GM11168 (cell line): Measurements from ENCODE around the gene CHD2.

Source experiments
- in situ Hi-C: fragments of 300-500 bp; cut with MboI; formaldehyde crosslinking; loops from one replicate; pipeline ENCODE4 v1.12.0; 2022; ENCODE audit warnings: low sequenced_read_pairs; ENCODE audit not compliant: unreplicated experiment

Gene CHD2

DNA sequence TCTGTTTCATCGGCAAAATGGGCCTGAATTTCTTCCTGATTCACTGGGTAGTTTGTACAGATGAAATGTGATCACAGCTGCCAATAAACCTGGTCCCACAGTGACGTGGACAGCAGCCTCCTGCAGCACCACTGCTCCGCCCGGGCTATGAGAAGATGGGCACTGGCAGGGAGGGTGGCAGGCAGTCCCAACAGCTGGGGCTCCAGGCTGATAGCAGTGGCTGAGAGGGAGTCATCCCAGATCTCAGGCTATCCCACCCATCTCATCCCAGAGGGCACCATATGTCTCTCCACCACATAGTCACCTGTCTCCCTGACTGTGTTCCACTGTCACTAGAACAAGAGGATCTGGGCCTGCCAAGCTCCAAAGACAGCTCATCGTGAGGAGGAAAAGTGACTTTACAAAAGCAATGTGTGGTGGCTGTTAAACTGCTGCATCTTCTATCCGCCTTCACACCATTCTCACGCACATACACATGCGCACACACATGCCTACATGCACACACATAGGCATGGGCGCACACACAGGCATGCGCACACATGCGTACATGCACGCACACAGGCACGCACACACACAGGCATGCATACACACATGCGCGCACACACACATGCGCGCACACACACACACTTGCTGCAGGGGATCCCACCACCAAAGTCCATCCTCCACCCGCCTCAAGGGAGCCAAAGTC lies 142.7 kb downstream of the CHD2 start:
- in situ Hi-C loops: no loop called here

DNA sequence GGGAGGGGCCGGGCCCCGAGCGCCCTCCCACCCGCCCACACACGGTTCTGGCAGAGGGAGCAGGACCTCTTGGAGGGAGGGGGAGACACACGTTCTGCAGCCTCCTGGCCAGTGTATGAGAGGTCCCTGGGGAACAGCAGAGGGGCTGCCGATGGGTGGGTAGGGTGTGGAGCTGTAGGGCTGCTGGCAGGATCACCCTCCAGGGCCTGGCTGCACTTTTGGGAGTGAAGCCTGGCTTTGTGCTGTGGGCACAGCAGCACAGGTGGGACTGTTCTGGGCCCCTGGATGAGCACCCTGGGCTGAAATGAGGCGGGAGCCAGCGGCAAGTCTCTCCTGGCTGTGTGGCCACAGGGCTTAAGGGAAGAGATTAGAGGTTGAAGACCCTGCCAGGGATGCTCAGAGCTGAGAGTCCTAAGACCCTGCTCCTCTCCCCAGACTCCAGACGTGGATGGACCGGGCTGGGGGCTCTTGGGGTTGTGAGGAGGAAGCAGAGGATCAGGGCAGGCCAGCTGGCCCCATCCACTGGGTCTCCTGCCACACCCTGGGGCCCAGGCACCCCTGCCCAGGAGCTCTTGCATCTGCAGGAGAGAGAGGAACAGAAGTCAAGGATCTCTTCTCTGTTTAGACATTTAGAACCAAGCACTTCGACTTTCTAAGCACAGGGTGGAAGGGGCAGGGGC lies 143.6 kb downstream of the CHD2 start:
- in situ Hi-C loops: no loop called here

DNA sequence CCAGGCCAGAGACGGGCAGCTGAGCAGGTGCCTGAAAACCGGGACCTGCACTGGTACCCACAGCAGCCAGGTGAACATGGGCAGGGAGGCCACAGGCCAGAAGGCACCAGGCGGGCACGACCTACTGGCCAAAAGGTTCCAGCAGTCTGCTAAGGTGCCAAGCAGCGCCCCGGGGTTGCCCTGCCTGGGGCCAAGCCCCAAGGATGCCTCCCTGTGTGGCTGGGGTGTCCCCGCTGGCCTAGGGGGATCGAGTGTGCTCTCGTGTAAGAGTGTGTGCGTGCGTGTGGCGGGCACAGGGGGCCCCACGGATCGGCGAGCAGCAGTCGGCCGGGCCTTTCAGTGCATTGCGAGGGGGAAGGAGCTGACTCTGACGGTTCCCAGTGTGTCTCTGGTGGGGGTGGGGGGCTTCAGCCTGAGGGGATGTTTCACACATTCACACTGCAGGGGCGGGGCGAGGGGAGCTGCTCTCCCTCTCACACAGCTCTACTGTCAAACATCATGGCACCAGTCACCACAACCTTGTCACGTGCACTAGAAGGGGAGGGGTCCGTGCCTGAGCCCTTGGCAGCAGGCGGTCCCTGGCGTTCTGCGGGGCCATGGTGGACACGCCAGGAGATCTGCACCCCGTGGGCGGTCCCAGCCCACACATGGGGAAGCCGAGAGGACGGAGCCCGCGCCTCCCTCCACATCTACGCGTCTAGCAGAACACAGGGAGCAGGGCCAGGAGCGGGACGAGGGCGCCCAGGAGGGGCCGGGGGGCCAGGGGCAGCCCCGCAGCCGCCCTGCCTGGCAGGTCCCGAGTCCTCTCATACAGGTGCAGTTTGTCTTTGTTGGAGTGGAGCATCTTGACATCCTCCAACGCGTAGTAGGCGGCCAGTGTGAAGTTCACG lies 144.4 kb downstream of the CHD2 start:
- in situ Hi-C loops: no loop called here

DNA sequence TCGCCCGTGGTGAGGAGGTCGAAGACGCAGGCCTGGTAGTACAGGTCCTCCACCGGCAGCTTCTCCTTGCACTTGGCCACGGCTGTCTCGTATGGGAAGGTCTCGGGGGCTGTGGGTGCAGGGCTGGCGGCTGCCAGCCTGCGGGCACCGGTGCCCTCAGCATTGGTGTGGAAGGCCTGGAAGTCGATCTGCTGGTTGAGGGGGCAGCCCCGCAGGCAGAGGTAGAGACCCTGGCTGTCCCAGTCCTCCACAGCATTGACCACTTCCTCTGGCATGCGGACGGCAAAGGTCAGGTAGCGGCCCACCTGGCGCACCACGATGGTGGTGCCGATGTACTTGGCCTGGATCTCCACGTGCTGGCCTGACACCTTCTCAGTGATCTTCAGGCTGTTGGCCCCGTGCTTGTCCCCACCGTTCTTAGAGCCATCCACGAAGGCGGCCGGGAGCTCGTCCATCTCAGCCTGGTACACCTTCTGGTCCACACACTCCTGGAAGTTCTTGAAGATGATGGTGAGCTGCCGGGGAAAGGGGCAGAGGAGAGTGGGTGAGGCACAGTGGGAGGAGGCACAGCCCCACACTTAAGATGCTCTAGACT lies 145.2 kb downstream of the CHD2 start:
- in situ Hi-C loops: no loop called here

DNA sequence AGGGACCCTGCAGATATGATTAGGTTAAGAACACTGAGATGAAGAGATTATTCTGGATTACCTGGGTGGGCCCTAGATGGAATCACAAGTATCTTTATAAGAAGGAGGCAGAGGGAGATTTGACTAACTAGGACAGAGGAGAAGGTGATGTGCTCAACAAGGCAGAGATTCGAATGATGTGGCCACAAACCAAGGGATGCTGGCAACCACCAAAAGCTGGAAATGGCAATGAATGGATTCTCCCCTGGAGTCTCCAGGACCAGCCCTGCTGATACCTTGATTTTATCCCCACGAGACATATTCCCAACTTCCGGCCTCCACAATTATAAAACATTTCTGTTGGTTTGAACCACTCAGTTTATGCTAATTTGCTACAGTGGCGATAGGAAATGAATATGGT lies 146.0 kb downstream of the CHD2 start:
- in situ Hi-C loops: no loop called here

DNA sequence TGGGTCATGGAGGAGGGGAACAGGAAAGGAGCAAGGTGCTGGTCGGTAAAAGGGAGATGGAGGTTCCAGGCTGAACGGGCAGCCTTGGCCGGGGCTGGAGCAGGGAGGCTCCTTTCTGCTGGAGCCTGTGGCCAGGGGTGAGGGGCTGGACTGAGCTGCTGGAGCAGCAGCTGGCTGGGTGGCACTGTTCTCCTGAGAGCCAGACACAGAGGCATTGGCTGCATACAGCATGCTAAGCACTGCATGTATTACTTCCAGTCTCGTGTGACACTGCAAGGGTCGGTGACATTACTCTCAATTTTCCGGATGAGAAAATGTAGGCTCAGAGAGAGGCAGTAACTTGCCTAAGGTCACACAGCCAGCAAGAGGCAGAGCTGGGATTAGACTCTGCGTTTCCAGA lies 146.6 kb downstream of the CHD2 start:
- in situ Hi-C loops: no loop called here

DNA sequence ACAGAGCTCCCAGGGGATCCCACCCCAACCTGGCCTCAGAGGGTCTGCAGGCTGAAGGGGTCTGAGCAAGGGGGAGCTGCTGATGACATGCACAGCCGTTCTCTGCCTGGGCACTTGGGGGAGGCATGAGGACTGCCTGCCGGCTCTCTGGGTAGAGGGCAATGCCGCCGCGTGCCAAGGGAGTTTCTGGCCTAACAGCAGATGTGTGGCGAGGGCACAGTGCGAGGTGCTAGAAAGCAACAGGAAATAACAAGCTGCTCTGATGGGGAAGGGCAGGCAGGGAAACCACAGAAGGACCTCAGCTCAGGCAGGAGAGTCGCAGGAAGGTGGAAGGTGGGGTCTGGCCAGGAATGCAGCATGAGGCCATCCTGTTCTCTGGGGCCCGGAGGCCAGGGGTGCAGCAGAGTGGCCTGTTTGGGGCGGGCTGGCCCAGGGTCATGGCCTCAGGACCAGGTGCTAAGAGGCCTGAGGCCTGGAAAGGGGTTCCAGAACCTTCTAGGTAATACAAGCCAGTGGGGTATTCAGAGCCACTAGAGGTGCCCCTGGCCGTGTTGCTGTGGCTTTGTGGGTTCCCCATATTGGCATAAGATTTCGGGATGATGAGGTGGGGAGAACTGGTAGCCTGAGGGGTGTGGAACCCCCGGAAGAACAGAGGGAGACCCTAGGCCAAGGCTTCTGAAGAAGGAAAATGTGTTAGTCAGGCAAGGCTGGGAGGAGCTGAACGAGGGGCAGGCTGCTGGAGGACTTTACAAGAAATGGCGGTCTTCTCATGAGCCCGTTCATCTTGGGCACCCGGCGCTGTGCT lies 147.7 kb downstream of the CHD2 start:
- in situ Hi-C loops: no loop called here

DNA sequence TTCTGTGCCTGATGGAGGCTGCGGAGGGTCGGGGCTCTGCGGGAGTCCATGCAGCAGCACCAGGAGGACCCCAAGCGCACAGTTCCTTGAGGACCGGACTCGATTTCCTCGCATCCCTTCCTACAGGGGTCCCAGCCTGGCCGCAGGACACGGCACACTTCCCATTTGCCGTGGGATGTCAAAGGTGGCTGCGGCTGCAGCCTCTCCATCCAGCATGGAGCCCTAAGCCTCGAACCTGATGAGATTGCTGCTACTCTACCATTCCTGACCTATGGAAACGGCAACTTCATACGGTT lies 148.2 kb downstream of the CHD2 start:
- in situ Hi-C loops: no loop called here

DNA sequence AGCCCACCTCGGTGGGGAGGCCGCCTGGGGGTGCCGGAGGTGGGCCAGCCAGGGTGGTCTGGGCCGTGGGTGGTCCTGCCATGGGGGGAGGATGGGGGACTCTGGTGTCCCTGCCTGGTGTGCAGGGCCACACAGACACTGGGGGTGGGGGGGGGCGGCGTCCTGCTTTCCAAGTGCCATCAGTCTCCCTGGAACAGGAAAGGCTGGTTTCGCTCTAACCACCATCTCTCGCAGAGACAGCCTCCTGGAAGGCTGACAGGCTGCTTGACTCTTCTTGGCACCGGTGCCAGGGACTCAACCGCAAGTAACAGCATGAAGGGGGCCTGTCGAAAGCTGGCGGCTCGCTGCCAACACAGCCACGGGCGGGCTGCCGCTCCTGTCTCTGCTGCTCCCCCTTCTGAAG lies 148.6 kb downstream of the CHD2 start:
- in situ Hi-C loops: no loop called here

DNA sequence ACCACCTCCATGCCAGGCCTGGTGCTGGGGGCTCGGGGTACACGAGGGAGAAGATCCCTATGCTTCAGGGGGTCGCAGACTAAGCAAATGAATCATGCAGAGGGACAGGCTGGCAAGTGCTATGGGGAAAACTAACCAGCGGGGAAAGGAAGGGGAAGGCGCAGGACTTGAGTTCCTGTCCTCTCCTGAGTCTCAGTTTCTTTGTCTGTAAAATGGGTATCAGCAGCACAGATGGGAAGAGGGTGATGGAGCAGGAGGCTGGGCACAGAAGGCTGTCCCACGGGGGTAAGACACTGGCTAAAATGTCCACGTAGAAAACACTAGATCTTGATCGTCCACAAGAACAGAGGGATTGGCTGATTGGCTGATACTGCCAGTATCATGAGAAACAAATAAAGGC lies 149.1 kb downstream of the CHD2 start:
- in situ Hi-C loops: no loop called here

DNA sequence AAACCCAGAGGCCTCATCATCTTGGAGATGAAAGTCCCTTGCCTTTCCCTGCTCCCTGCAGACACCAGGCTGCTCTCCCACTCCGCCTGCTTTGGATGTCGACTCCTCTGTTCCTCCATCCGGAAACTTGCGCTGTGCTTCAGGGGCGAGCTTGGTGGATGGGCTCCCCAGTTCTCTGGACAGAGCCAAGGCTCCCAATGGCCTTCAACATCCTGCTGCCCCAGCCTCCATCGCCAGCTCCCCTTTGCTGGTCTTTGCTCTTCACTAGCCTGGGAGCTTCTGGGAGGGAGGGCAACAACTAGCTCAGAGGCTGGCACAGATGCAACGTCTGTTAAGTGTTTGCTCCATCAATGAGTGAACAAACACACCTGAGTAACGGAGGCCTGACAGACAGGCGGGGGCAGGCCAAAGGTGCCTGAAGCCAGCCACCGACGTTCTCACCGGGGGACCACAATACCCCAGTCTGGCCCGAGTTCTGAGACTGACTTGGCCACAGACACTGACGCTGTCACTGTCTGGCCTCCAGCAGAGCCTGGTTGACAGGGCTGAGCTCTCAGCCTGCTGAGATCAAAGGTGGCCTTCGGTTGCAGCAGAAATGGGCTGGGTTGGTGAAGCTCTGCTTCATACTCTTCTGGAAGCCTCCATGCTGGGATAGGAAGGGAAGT lies 149.9 kb downstream of the CHD2 start:
- in situ Hi-C loops: no loop called here

DNA sequence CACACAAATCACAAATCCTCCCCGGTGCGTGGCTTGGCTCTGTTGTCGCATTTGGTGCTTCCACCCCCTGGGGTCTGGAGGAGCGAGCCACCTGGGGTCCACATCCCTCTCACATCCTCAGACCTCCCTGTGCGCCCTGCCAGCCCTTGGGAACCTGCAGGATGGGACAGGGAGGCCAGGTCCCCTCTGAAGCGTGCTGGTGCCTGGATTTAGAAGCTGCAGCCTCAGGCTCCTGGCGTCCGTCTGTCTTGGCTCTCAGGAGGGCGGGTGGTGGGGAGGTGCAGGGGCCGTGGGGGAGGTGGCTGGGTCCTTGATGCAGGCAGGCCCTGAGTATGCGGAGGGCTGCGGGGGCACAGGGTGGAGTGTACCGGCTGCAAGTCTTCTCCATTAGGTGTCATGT lies 150.5 kb downstream of the CHD2 start:
- in situ Hi-C loops: no loop called here

DNA sequence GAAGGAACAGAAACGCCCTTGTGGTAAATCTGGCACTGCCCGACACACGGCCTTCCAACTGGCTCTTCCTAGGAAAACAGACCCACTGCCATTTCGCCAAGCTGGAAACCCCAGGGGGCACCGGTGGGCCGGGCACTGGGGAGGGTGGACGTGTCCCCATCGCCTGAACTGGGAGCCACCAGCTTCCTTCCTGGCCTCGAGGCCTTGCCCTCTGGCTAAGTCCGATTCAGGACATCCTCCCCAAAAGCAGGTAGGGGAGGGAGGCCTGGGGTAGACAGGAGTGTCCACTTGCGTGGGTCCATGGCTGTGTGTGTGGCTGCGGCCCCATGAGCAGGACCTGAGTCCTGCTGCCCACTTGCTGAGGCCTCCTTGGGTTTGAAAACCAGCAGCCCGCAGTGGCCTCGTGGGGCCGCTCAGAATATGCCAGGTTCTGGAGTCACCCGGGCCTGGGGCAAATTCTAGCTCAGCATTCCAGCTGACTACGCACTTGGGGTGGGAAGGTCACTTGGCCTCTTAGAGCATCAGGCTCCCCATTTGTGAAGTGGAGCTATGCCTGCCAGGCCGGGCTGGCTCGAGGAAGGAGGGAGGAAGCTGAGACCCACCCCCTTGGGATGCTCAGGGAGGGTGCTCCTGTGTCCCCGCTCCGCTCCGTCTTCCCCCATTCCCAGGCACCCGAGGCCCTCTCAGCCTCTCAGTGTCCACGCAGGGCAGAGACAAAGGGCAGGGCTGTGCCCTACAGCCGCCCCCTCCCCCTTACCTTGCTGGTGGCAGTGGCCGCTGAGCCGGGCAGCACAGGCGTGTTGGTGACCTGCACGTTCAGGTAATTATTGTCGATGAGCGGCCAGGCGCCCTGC lies 151.3 kb downstream of the CHD2 start:
- in situ Hi-C loops: no loop called here

DNA sequence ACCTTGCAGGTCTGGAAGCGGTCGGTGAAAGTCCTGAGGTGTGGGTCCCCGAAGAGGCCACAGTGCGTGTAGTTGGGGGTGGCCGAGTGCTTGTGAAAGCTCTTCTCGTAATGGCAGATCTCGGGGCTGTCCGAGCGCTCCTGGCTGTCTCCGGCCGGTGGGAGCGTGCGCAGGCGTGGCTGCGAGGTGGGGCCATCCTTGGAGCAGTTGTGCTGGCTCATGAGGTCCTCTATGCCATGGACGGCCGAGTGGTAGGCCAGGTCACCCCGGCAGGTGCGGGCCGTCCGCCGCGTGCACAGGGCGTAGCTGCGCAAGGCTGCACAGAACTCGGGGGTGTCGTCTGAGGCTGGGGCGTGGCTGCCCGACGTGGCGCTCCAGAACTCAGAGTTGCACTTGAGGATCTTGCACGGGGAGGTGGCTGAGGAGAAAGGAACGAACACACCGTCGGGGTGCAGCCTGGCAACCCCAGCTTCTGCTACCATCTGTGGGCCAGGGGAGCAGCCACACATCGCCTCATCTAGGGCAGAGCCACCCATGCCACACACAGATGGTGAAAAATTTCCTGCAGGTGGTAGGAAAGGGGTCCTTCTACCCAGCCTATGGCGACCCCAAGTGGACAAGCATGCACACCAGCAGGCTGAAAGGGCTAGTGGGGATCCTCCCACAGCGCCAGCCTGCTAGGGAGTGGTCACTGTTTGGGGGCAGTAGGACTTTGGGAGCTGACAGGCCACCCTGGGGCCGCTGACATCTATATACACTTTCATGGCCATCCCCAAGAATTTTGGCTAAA lies 152.2 kb downstream of the CHD2 start:
- in situ Hi-C loops: no loop called here

DNA sequence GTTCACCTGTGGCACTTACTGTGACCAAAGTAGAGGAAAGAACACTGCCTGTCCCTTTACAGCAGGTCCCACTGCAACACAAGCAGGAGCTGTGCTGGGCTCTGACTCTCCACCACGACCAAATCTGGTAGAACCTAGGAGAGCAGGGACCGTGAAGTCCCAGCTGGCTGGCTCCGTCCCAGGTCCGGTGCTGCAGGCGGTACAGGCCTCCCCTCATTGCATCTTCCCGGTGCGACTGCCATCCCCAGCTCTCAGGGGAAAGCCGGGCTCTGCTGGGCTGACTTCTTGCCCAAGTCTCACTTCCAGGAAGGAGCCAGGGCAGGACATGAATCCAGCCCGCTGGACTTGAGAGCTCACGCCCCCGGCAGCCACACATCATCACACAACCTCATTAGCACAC lies 155.1 kb downstream of the CHD2 start:
- in situ Hi-C loops: no loop called here

DNA sequence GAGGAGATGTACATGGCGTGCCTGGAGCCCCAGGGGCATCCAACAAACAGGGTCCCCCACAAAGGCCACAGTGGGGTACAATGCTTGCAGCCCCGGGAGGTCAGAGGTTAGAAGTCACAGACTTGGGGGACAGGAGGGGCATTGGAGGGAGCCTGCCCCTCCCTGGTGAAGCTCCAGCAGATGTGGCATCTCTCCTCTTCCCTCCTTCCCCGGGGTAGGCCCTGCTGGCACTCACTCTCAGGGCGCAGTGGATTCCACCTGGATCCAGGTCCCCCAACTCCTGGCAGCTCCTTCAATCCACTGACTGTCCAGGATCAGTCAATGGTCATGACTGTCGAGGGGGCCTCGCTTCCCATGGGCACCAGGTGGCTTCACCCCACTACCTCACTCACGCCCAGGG lies 156.7 kb downstream of the CHD2 start:
- in situ Hi-C loops: no loop called here

DNA sequence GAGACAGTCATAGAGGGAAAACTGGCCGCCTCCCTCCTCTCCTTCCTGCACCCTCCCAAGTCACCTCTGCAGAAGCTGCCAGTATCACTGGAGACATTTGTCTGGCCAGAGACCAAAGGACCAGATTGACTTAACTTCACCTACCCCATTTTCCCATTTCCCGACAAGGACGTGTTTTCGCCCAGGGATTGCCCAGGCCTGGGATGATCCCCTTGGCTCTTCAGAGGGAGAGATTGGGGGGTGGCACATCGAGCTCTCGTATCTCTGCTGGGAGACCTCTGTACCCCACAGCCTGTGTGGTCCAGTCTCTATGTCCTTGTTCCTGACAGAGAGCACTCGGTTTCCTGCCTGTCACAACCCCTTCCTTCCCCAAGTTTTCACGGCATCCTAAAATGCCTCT lies 157.5 kb downstream of the CHD2 start:
- in situ Hi-C loops: no loop called here

DNA sequence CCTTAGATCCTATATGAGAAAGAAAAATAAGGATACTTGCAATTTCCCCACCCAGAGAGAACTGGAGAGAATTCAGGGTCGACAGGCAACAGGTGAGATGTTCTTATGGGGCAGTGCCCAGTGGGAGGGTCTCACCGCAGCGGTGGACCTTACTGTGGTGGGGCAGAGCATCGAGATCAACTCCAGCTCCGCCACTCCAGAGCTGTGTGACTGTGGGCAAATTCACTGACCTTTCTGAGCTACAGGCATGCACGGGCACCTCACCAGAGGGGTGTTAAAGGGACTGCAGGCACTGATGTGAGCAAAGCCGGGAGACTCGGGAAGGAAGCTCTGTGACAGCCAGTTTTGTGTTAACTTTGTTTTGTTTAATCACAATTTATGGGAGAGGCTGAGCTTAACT lies 158.0 kb downstream of the CHD2 start:
- in situ Hi-C loops: no loop called here
